PC-3 (cell line): ENCODE data around the gene HK1. TPM values are rescaled to one million over a fixed set of nuclear protein-coding genes. Genes with fewer than 3 reads are reported as not detected.
A peak's percentile ranks its signal among the peaks of the same experiment; 100 is the strongest.

Experiments
- ATAC-seq: fragments of 200-7000 bp; cut with Tn5 transposase; 2 replicates; pipeline ENCODE4 v1.9.1; 2020; ENCODE audit warnings: mild to moderate bottlenecking, moderate library complexity
- BruUV-seq: library from RNA; stranded (reverse); fragments of 400-500 nt; replicated peaks from 2 replicates; lab custom pipeline; 2021; lab: Mats Ljungman, UMichigan
- CTCF ChIA-PET: fragments of 300-600 bp; sonication (Branson Sonifier 250); formaldehyde crosslinking; loops from one replicate; lab custom pipeline; 2022; ENCODE audit warnings: antibody characterized with exemption; lab: Charles Lee
- POLR2A ChIA-PET: fragments of 300-600 bp; sonication (Branson Sonifier 250); formaldehyde crosslinking; loops from one replicate; lab custom pipeline; 2022; ENCODE audit warnings: antibody characterized with exemption; ENCODE audit not compliant: unreplicated experiment; lab: Charles Lee
- DNase-seq: peaks from one replicate; pipeline ENCODE4 v3.0.0-alpha.2; 2015
- H2AFZ ChIP-seq: fragments of 300-600 bp; sonication (generic); 2 replicates; pipeline ENCODE4 v1.6.0; 2016; ENCODE audit warnings: antibody characterized with exemption, low read length
- H3F3A ChIP-seq: fragments of 300-600 bp; sonication (generic); one replicate; pipeline ENCODE4 v1.6.0; 2017; ENCODE audit warnings: antibody characterized with exemption, low read length, control low read depth, mild to moderate bottlenecking; ENCODE audit not compliant: unreplicated experiment
- H3K27ac ChIP-seq: fragments of 300-600 bp; sonication (generic); 2 replicates; pipeline ENCODE4 v1.5.1; 2016; ENCODE audit warnings: mild to moderate bottlenecking, low read length
- H3K27me3 ChIP-seq: fragments of 300-600 bp; sonication (generic); 2 replicates; pipeline ENCODE4 v1.6.1; 2016; ENCODE audit warnings: low read length, mixed read lengths
- H3K36me3 ChIP-seq: fragments of 300-600 bp; sonication (generic); 2 replicates; pipeline ENCODE4 v1.6.1; 2016; ENCODE audit warnings: low read depth, mixed run types, low read length, mixed read lengths
- H3K4me1 ChIP-seq: fragments of 300-600 bp; sonication (generic); 2 replicates; pipeline ENCODE4 v1.5.1; 2016; ENCODE audit warnings: low read length; ENCODE audit not compliant: insufficient read depth
- H3K4me2 ChIP-seq: fragments of 300-600 bp; sonication (generic); 2 replicates; pipeline ENCODE4 v1.6.0; 2016; ENCODE audit warnings: low read length
- H3K4me3 ChIP-seq: fragments of 300-600 bp; sonication (generic); 2 replicates; pipeline ENCODE4 v1.5.1; 2016; ENCODE audit warnings: mild to moderate bottlenecking, low read length, mixed read lengths
- H3K79me2 ChIP-seq: fragments of 300-600 bp; sonication (generic); 2 replicates; pipeline ENCODE4 v1.6.1; 2017; ENCODE audit warnings: low read length, mixed read lengths
- H3K9ac ChIP-seq: fragments of 300-600 bp; sonication (generic); 2 replicates; pipeline ENCODE4 v1.6.0; 2016; ENCODE audit warnings: mild to moderate bottlenecking, low read length
- H3K9me2 ChIP-seq: fragments of 300-600 bp; sonication (generic); replicated peaks from 2 replicates; pipeline ENCODE4 v1.6.1; 2016; ENCODE audit warnings: mixed run types, low read length, mixed read lengths
- H3K9me3 ChIP-seq: fragments of 300-600 bp; sonication (generic); 2 replicates; pipeline ENCODE4 v1.6.1; 2016; ENCODE audit warnings: low read length, mixed read lengths
- H4K20me1 ChIP-seq: fragments of 300-600 bp; sonication (generic); 2 replicates; pipeline ENCODE4 v1.6.1; 2016; ENCODE audit warnings: low read length, mixed read lengths
- CTCF ChIP-seq: fragments of 300-600 bp; sonication (generic); conservative IDR thresholded peaks from 2 replicates; pipeline ENCODE4 v1.5.1; 2017; ENCODE audit warnings: antibody characterized with exemption, low read depth, mild to moderate bottlenecking, low read length
- EZH2 ChIP-seq: fragments of 300-600 bp; sonication (generic); IDR thresholded peaks from one replicate; pipeline ENCODE4 v1.6.1; 2017; ENCODE audit warnings: antibody characterized with exemption, mild to moderate bottlenecking, low read length; ENCODE audit not compliant: unreplicated experiment
- EZH2phosphoT487 ChIP-seq: fragments of 300-600 bp; sonication (generic); IDR thresholded peaks from 2 replicates; pipeline ENCODE4 v1.6.1; 2018; ENCODE audit warnings: mild to moderate bottlenecking, antibody characterized with exemption, low read length, borderline replicate concordance
- intact Hi-C: fragments of 100-400 bp; cut with micrococcal nuclease; formaldehyde crosslinking; loops from 2 replicates; pipeline ENCODE4 v1.9.0; 2023
- total RNA-seq: library from RNA; depleted of rRNA; stranded (reverse); fragments of >200 nt; gene quantifications from 2 replicates; pipeline ENCODE4 v1.2.3, GENCODE V29; 2014

Gene HK1
- total RNA-seq, 1 experiment from 2014 or later: 189 TPM

GRCh38 chr10:69295027-69295636 lies 16.8 kb downstream of the HK1 start:
- ChIA-PET CTCF (no interaction called here), POLR2A (no interaction called here)
- Histone ChIP-seq H3K4me2 (no peak overlapping the region), H3K4me1 (no peaks in the 10 kb centered on the region), H3F3A (no peaks in the 10 kb centered on the region), H3K4me3 (no peak overlapping the region), H3K36me3 (no peaks in the 10 kb centered on the region), H3K27ac (no peak overlapping the region), H2AFZ (no peak overlapping the region), H3K27me3 (no peaks in the 10 kb centered on the region), H4K20me1 (no peaks in the 10 kb centered on the region), H3K9me2 (no peaks in the 10 kb centered on the region), H3K9ac (no peak overlapping the region), H3K79me2 (no peaks in the 10 kb centered on the region), H3K9me3 (no peaks in the 10 kb centered on the region)
- no peak for ATAC-seq
- no peak for TF ChIP-seq CTCF
- intact Hi-C loops: no loop called here
- BruUV-seq: no TSS peak
- DNase-seq: no peak

GRCh38 chr10:69303632-69304051 lies 25.3 kb downstream of the HK1 start:
- CTCF ChIA-PET: no interaction called here
- no peaks in the 10 kb centered on the region for H3K79me2 ChIP-seq
- peak; percentile 84 for DNase-seq

GRCh38 chr10:69306421-69306820 lies 28.1 kb downstream of the HK1 start:
- ChIA-PET POLR2A (no interaction called here), CTCF (no interaction called here)
- intact Hi-C loops: no loop called here
- Histone ChIP-seq H3F3A (no peaks in the 10 kb centered on the region), H3K9me3 (no peaks in the 10 kb centered on the region), H3K9ac (no peak overlapping the region), H3K4me1 (peaks cover 10% of the 10 kb centered on the region), H3K79me2 (no peaks in the 10 kb centered on the region), H3K9me2 (no peaks in the 10 kb centered on the region), H3K4me2 (no peak overlapping the region), H2AFZ (no peak overlapping the region), H3K4me3 (no peak overlapping the region), H3K27ac (no peak overlapping the region), H4K20me1 (no peaks in the 10 kb centered on the region), H3K36me3 (no peaks in the 10 kb centered on the region), H3K27me3 (no peaks in the 10 kb centered on the region)
- DNase-seq (no peak), ATAC-seq (no peak)
- no peak for TF ChIP-seq CTCF
- TF ChIP-seq EZH2phosphoT487: no peak
- TF ChIP-seq EZH2: no peak
- BruUV-seq: no TSS peak

More at GRCh38 chr10:69303632-69304051, 25.3 kb downstream of the HK1 start:
- H3K36me3 ChIP-seq: no peaks in the 10 kb centered on the region
- no peaks in the 10 kb centered on the region for H3K9me3 ChIP-seq
- H2AFZ ChIP-seq: no peak overlapping the region
- intact Hi-C loops: no loop called here
- H3K9ac ChIP-seq: no peak overlapping the region
- TF ChIP-seq CTCF (no peak), EZH2 (no peak), EZH2phosphoT487 (no peak)
- no peaks in the 10 kb centered on the region for H4K20me1 ChIP-seq
- H3K4me3 ChIP-seq: no peak overlapping the region
- no peaks in the 10 kb centered on the region for H3K9me2 ChIP-seq
- peaks cover 10% of the 10 kb centered on the region for H3K4me1 ChIP-seq
- no peaks in the 10 kb centered on the region for H3K27me3 ChIP-seq
- POLR2A ChIA-PET: interaction anchor here (0.7 kb wide), 1 partner anchor 105 kb away, joined by 5 read pairs; no protein-coding TSS in a partner anchor
- H3K4me2 ChIP-seq: peak overlapping the region; percentile 2; the same call in 1 of the 2 replicates
- H3F3A ChIP-seq: no peaks in the 10 kb centered on the region
- no peak overlapping the region for H3K27ac ChIP-seq
- no TSS peak for BruUV-seq
- ATAC-seq: peak; percentile 53
